Measurements from ENCODE around the gene ZNG1F. TPM values are rescaled to one million over a fixed set of nuclear protein-coding genes. Genes with fewer than 3 reads are reported as not detected.
"Not testable (repeated sequence)": the region's sequence is repeated elsewhere in the genome, so short reads cannot be mapped to it uniquely, and the experiment has no call there.

The ZNG1F gene
- total RNA-seq, 1 donor from 2014 or later = 3.4 TPM

DNA sequence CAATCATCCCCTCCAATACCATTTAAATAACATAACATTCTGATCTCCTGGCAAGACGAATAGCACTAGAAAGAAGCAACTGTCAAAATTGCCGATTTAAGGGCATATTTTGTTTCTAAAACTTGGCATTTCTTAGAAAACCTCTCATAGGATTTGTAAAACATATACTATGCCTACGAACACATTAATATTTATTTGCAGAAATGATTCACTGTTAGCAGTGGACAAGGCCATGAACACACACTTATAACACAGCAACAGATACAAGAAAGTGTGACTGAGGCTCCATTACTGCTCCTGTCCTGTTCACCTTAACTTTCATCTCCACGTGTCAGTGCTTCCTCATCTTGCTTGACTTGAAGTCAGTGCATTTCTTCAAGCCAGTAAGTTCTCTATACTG, 106.8 kb downstream of the ZNG1F start:
- not testable (repeated sequence) for DNase-seq

Other genes starting within 250 kb of the ZNG1F start
- under 0.01 and 0.09 TPM in 2 replicates for gene FOXD4L6, start 60.6 kb downstream of the ZNG1F start, total RNA-seq

Data from dermis blood vessel endothelial cell (primary cell).